ENCODE measurements around the gene THBS2.

DNA sequence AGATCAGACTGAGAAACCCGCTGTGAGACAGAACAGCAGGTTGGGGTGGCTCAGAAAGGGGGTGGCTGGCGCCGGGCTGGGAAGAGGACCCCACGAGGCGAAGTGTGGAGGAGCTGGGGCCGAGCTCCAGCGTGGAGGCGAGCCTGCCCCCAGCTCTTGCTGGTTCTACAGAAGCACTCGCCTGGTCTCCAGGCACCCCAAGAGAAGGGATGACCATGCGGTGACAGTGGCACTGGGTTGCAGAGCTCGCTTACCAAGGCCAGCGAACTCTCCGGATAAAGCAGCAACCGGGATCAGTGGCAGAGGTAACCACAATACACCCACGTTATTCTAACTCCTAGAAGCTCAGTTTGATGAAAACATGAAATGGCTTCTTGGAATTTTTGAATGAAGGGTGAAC is 26.5 kb downstream of the THBS2 start:
- TF ChIP-seq, protein P1, sequence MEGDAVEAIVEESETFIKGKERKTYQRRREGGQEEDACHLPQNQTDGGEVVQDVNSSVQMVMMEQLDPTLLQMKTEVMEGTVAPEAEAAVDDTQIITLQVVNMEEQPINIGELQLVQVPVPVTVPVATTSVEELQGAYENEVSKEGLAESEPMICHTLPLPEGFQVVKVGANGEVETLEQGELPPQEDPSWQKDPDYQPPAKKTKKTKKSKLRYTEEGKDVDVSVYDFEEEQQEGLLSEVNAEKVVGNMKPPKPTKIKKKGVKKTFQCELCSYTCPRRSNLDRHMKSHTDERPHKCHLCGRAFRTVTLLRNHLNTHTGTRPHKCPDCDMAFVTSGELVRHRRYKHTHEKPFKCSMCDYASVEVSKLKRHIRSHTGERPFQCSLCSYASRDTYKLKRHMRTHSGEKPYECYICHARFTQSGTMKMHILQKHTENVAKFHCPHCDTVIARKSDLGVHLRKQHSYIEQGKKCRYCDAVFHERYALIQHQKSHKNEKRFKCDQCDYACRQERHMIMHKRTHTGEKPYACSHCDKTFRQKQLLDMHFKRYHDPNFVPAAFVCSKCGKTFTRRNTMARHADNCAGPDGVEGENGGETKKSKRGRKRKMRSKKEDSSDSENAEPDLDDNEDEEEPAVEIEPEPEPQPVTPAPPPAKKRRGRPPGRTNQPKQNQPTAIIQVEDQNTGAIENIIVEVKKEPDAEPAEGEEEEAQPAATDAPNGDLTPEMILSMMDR (IDR thresholded peaks at IDR 0.05; ENCODE audit: insufficient read depth, low read length) = no peak
- no peak for TF ChIP-seq POLR2AphosphoS5 (IDR thresholded peaks at IDR 0.05; ENCODE audit: low read depth)

Measured in HL-60 (cell line).